Non-pigmented ciliary epithelial cell (primary cell): Measurements from ENCODE around the gene S100A6.

Experiments
- DNase-seq: peaks from one replicate; pipeline ENCODE4 v3.0.0-alpha.2; 2010; ENCODE audit warnings: low read depth

Gene S100A6

DNA sequence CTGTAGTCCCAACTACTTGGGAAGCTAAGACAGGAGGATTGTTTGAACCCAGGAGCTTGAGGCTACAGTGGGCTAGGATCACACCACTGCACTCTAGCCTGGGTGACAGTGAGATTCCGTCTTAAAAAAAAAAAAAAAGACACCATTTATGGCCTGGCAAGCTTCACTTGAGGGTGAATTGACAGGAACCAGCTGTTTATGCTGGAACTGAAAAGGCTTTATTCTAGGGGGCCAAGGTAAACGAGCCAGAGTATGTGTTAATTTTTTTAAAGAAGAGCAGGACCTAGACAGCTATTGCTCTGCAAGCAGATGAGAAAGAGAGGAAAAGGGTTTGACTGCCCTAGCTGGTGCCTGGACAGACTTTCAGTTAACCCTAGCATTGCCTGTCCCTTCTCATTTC is 37.0 kb downstream of the S100A6 start:
- DNase-seq: no peak

DNA sequence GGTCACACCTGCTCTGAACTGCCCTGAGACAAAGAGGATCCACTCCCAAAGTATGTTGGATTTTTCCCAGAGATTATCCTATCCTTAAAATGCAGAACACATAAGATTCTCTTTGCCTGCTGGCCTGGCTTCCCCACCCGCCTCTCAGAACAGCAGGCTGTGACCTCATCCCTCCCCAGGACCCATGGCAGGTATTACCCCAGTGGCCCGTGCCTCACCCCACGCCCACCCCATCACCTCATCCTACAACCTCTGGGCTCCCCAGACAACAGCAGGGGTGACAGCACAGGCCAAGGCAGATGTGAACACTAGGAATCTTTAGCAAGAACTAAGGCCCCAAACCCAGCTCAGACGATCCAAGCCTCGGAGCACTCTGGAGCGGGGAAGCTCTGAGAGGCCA is 40.3 kb downstream of the S100A6 start:
- no peak for DNase-seq

DNA sequence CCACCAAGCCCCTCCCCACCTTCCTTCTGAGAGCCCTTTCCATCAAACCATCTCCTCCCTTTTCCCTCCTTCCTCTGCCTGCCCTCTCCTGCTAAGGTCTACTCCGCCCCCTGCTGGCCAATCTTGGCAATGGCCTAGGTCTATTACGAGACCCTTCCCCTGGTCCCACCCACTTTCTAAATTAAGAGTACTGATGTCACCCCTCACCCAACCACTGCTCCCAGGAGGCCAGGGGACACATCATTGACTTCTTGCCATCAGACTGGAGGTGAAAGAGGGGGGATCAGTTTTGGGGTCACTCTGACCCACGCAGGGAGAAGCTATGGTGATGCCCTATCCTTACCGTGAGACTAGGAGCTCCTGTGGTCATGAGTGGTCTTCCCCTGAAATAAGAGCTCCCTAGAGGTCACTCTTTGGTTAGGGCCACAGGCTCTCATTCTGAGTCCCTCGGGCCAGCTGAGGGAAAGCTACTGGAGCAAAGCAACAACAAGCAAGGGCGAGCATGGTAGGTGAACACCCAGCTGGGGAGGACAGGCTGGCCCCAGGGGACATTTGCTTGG is 40.7 kb downstream of the S100A6 start:
- no peak for DNase-seq

DNA sequence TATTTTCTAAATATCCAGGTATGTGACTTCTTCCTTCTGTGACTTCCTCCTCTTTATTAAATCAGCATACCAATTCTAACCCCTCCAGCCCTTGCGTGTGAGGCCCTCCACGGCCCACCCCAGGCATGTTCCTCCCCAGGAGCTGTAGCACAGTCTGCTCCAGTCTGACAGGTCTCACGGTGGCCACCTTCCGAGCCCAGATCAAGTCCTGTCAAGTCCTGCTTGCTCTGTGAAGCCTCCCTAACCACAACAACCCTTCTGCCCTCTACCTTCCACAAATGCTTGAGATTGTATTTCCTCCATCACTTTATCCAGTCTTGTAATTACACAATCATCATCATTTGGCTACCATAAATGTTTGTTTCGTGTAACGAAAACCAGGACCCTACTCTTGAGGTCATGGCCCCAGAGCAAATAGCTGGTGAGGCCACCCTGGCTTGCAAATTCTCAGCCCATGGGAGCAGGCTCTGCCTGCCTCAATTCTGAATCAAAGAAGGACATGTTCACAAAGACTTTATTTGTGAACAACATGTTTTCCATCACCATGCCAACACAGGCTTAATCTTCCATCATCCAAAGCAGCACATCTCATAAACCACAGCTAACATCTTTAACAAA is 42.3 kb downstream of the S100A6 start:
- no peak for DNase-seq

DNA sequence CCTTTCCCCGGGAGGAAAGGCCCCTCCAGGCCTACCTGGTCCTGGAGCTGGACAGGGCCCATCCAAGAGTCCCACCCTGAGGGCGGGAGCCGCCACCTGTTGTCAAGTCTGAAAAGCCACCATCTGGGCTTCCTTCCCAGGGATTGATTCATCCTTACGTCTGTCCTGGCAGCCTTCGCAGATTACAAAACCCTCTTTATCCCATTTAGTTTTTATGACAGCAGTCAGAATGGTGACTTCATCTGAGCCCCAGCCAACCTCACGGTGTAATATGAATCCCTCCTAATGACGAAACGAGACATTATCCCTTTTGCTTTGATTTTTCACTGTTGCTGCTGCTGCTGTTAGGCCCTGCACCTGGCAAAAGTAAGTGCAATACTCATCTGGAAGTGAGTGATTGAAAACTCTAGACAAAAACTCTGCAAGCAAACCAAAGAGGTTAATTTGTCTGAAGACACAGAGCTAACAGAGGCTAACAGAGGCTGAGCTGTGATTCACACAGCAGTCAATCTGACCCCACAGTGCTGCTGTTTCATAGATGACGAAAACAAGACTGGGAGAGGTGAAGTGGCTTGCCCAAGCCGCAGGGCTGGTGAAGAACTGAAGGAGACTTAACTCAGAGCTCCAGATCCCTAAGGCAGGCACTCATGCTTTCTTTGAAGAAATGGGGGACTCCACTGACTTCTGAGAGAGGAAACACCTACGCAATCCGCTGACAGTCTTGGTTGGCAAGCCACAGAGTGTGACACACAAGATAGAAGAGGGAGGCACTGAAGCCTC is 45.3 kb downstream of the S100A6 start:
- DNase-seq: peak; percentile 66

DNA sequence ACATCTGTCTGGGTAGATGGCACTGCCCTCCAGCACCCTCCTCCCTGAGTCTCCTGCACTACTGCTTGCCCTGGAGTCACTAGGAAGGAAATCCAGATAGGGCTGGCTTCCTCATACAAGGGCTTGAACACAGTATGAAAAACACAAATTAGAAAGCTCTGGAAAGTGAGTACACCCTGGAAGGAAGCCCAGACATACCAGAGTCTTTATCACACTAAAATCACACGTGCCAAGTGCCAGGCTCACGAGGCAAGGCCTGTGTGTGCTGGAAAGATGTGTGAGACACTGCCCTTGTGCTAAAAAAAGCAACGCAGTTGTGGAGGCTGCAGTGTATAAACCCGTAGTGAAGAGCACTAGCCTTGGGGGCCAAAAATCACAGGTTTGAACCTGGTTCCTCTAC is 47.1 kb downstream of the S100A6 start:
- no peak for DNase-seq

DNA sequence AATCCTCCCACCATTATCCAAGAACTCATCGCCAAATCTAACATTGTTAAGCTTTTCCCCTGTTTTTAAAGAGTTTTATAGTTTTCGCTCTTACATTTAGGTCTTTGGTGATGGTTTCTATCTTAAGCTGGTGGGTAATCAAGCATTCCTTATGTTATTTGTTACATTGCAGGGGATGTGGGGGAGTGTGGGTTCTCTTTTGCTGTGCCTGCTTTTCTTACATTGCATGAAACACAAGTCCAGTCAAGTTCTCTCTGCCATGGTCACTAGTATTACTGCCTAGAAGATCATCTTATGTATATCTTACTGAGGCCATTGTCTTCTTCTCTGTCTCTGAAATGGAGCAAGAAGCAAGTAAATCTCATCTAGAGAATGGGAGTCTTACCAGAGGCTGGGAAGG is 48.1 kb downstream of the S100A6 start:
- DNase-seq: no peak

DNA sequence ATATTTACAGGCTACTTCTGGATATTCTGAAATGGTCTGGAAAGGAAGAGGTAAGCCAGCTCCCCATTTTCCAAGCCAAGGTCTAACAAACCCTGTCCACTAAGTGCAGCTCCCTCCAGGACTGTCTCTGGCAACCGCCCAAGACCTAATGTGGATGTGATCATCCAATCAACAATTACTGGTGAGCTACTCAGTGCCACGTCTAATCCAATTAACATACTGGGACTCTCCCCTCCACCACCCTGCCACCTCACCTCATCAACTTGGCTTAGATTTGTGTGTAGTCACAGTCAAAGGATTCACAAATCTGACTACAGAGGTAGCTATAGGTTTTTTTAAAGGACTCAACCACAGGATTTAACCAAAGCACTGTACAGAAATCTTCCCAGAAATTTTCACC is 49.9 kb downstream of the S100A6 start:
- DNase-seq: no peak
